SK-N-MC (cell line): ENCODE data around the gene CACHD1.

Experiments used
- EZH2 ChIP-seq: fragments of 200-600 bp; sonication (generic); IDR thresholded peaks from one replicate; pipeline ENCODE4 v1.6.1; 2017; ENCODE audit warnings: antibody characterized with exemption
- FOXP2 ChIP-seq: optimal IDR thresholded peaks from 2 replicates; pipeline ENCODE3; 2011; ENCODE audit warnings: mild to moderate bottlenecking, moderate library complexity; ENCODE audit not compliant: insufficient read depth; ENCODE audit errors: extremely low read length, control extremely low read depth
- POLR2AphosphoS5 ChIP-seq: IDR thresholded peaks from 2 replicates; pipeline ENCODE4 v1.6.1; 2012; ENCODE audit warnings: mild to moderate bottlenecking, low read depth, low read length, borderline replicate concordance

- TF ChIP-seq EZH2 = no peak
- no peak for TF ChIP-seq POLR2AphosphoS5
- no peak for TF ChIP-seq FOXP2
These were observed 109.8 kb downstream of the CACHD1 start for GRCh38 chr1:64579767-64580166.
